ENCODE measurements around the gene URB1.
"Not testable (repeated sequence)": the region's sequence is repeated elsewhere in the genome, so short reads cannot be mapped to it uniquely, and the experiment has no call there.

Gene URB1

GRCh38 chr21:32406405-32406804, 13.6 kb upstream of the URB1 start:
- H3K36me3 ChIP-seq: no peaks in the 10 kb centered on the region
- TF ChIP-seq, protein P1, sequence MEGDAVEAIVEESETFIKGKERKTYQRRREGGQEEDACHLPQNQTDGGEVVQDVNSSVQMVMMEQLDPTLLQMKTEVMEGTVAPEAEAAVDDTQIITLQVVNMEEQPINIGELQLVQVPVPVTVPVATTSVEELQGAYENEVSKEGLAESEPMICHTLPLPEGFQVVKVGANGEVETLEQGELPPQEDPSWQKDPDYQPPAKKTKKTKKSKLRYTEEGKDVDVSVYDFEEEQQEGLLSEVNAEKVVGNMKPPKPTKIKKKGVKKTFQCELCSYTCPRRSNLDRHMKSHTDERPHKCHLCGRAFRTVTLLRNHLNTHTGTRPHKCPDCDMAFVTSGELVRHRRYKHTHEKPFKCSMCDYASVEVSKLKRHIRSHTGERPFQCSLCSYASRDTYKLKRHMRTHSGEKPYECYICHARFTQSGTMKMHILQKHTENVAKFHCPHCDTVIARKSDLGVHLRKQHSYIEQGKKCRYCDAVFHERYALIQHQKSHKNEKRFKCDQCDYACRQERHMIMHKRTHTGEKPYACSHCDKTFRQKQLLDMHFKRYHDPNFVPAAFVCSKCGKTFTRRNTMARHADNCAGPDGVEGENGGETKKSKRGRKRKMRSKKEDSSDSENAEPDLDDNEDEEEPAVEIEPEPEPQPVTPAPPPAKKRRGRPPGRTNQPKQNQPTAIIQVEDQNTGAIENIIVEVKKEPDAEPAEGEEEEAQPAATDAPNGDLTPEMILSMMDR (IDR thresholded peaks at IDR 0.05; ENCODE audit: low read depth, low read length): no peak
- peaks cover 16% of the 10 kb centered on the region for H3K27me3 ChIP-seq (ENCODE audit: insufficient read depth, low read depth, severe bottlenecking)
- DNase-seq: no peak
- H3K27ac ChIP-seq: no peak overlapping the region
- H3K9me3 ChIP-seq (ENCODE audit: severe bottlenecking): no peaks in the 10 kb centered on the region
- no peak overlapping the region for H3K4me3 ChIP-seq (ENCODE audit: low read depth, low read length)

- no peak overlapping the region for H3K4me3 ChIP-seq (ENCODE audit: low read depth, low read length)
- H3K27ac ChIP-seq: no peak overlapping the region
- no peaks in the 10 kb centered on the region for H3K9me3 ChIP-seq (ENCODE audit: severe bottlenecking)
- DNase-seq: peak; percentile 71
- H3K36me3 ChIP-seq: no peaks in the 10 kb centered on the region
- TF ChIP-seq, protein P1 (IDR thresholded peaks at IDR 0.05; ENCODE audit: low read depth, low read length): peak; percentile 72
- no peaks in the 10 kb centered on the region for H3K27me3 ChIP-seq (ENCODE audit: insufficient read depth, low read depth, severe bottlenecking)
Measured at GRCh38 chr21:32403201-32403777, 10.5 kb upstream of the URB1 start.

DNA sequence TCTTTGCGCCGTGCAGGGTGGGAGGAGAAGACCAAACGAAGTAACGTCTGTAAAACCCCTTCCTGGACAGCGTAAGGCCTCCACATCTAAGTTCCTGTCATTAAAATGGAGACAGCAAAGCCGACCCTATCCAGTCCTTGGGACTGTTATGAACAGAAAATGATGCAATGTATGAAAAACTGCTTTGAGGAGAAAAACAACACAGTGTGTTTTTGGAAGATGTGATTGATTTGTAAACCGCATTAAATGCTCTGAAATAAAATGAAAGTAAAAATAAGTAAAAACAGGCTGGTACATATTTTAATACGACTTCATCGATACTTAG, 827 bp upstream of the URB1 start:
- TF ChIP-seq, protein P1 (IDR thresholded peaks at IDR 0.05; ENCODE audit: low read depth, low read length): no peak
- Histone ChIP-seq H3K4me3 (ENCODE audit: low read depth, low read length) (0 out of 2 replicates have a peak overlapping the region, but pooled peaks have one; percentile 93), H3K27ac (no peak overlapping the region), H3K36me3 (no peaks in the 10 kb centered on the region; the same call in 1 of the 2 replicates), H3K9me3 (ENCODE audit: severe bottlenecking) (peaks cover 30% of the 10 kb centered on the region), H3K27me3 (ENCODE audit: insufficient read depth, low read depth, severe bottlenecking) (peaks cover 6% of the 10 kb centered on the region)
- DNase-seq: no peak

DNA sequence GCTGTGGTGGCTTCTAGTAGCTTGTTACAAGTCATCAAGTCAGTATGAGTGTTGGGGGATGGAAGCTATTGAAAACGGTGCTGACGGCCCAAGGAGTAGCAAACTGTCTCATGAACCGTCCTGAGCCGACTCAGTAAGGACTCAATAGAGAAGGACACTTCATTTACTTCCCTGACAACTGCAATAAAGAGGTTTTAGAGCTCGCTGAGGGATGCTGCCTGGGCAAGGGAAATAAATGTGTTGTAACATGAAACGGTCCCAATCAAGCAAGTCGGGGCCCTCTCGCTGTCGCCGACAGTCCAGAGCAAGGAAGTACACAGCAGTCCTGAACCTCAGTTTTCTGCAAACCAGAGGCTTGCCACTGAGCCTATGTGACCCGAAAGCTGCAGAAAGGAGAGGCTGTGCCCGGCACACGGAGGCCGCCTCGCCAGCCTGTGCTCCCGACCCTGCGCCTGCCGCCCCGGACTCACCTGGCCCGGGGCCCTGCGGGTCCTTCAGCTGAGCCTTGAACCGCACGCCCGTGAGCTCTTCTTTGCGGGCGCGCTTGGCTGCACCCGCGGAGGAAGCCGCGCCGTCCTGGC, 423 bp downstream of the URB1 start:
- peaks cover 30% of the 10 kb centered on the region for H3K9me3 ChIP-seq (ENCODE audit: severe bottlenecking)

GRCh38 chr21:32391755-32392154, 1.1 kb downstream of the URB1 start:
- no peak for DNase-seq
- Histone ChIP-seq H3K36me3 (peaks cover 3% of the 10 kb centered on the region; the same call in 1 of the 2 replicates), H3K27ac (no peak overlapping the region), H3K27me3 (ENCODE audit: insufficient read depth, low read depth, severe bottlenecking) (peaks cover 6% of the 10 kb centered on the region), H3K4me3 (ENCODE audit: low read depth, low read length) (no peak overlapping the region; the same call in 1 of the 2 replicates), H3K9me3 (ENCODE audit: severe bottlenecking) (peaks cover 24% of the 10 kb centered on the region)
- TF ChIP-seq, protein P1 (IDR thresholded peaks at IDR 0.05; ENCODE audit: low read depth, low read length): no peak

More for the DNA sequence above, 423 bp downstream of the URB1 start:
- DNase-seq: no peak
- TF ChIP-seq, protein P1 (IDR thresholded peaks at IDR 0.05; ENCODE audit: low read depth, low read length): no peak
- Histone ChIP-seq H3K4me3 (ENCODE audit: low read depth, low read length) (peak overlapping the region; percentile 93), H3K36me3 (peaks cover 3% of the 10 kb centered on the region; the same call in 1 of the 2 replicates), H3K27ac (peak overlapping the region; percentile 37; the same call in 1 of the 2 replicates), H3K27me3 (ENCODE audit: insufficient read depth, low read depth, severe bottlenecking) (peaks cover 6% of the 10 kb centered on the region)

DNA sequence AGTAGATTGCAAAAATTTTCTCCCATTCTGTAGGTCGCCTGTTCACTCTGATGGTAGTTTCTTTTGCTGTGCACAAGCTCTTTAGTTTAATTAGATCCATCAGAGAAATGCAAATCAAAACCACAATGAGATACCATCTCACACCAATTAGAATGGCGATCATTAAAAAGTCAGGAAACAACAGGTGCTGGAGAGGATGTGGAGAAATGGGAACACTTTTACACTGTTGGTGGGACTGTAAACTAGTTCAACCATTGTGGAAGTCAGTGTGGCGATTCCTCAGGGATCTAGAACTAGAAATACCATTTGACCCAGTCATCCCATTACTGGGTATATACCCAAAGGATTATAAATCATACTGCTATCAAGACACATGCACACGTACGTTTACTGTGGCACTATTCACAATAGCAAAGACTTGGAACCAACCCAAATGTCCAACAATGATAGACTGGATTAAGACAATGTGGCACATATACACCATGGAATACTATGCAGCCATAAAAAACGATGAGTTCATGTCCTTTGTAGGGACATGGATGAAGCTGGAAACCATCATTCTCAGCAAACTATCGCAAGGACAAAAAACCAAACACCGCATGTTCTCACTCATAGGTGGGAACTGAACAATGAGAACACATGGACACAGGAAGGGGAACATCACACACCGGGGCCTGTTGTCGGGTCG, 2.1 kb downstream of the URB1 start:
- peaks cover 19% of the 10 kb centered on the region for H3K9me3 ChIP-seq (ENCODE audit: severe bottlenecking)
- not testable (repeated sequence) for H3K4me3 ChIP-seq (ENCODE audit: low read depth, low read length); H3K36me3 ChIP-seq; H3K27me3 ChIP-seq (ENCODE audit: insufficient read depth, low read depth, severe bottlenecking); H3K27ac ChIP-seq; DNase-seq
